ENCODE data around the gene TRIM40.
"Not testable (repeated sequence)": the region's sequence is repeated elsewhere in the genome, so short reads cannot be mapped to it uniquely, and the experiment has no call there.

Gene TRIM40

DNA sequence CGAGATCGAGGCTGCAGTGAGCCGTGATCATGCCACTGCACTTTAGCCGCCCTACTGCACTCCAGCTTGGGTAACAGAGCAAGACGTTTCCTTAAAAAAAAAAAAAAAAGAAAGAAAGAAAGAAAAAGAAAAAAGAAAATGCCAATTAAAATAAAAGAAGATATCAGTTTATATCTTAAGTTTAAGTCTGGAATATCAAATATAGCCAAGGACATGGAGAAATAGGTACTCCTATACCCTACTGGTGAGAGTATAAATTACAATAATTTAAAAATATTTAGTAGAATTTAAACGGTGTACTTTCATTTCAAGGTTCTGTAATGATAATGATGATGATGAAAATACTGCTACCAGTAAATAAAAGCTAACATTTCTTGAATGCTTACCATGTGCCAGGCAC, 19.2 kb upstream of the TRIM40 start:
- no peaks in the 10 kb centered on the region for H3K27me3 ChIP-seq (replicated peaks; ENCODE audit: insufficient read depth, low read length)
- H3K4me1 ChIP-seq (ENCODE audit: low read length), result peaks cover 13% of the 10 kb centered on the region
- no peak overlapping the region for H3K4me3 ChIP-seq (ENCODE audit: low read length)
- H3K4me2 ChIP-seq (ENCODE audit: low read depth, low read length), result no peak overlapping the region
- H4K20me1 ChIP-seq (ENCODE audit: insufficient read depth, low read length), result no peaks in the 10 kb centered on the region
- no peaks in the 10 kb centered on the region for H3K9me3 ChIP-seq (replicated peaks; ENCODE audit: insufficient read depth, low read length)
- no peaks in the 10 kb centered on the region for H3K36me3 ChIP-seq (replicated peaks; ENCODE audit: insufficient read depth, low read length)
- H3K27ac ChIP-seq (ENCODE audit: low read length), result no peak overlapping the region
- H2AFZ ChIP-seq (ENCODE audit: low read length), result no peak overlapping the region
- no peaks in the 10 kb centered on the region for H3K79me2 ChIP-seq (ENCODE audit: low read length)
- H3F3A ChIP-seq (ENCODE audit: insufficient read depth, low read length), result peaks cover 9% of the 10 kb centered on the region; the same call in 1 of the 2 replicates
- no peak for DNase-seq
- no peaks in the 10 kb centered on the region for H3K9me2 ChIP-seq (replicated peaks; ENCODE audit: insufficient read depth, low read length)
- H3K9ac ChIP-seq (ENCODE audit: low read length), result no peak overlapping the region
- TF ChIP-seq, protein P1, sequence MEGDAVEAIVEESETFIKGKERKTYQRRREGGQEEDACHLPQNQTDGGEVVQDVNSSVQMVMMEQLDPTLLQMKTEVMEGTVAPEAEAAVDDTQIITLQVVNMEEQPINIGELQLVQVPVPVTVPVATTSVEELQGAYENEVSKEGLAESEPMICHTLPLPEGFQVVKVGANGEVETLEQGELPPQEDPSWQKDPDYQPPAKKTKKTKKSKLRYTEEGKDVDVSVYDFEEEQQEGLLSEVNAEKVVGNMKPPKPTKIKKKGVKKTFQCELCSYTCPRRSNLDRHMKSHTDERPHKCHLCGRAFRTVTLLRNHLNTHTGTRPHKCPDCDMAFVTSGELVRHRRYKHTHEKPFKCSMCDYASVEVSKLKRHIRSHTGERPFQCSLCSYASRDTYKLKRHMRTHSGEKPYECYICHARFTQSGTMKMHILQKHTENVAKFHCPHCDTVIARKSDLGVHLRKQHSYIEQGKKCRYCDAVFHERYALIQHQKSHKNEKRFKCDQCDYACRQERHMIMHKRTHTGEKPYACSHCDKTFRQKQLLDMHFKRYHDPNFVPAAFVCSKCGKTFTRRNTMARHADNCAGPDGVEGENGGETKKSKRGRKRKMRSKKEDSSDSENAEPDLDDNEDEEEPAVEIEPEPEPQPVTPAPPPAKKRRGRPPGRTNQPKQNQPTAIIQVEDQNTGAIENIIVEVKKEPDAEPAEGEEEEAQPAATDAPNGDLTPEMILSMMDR (IDR thresholded peaks at IDR 0.05; ENCODE audit: low read length), result no peak
- no peak for TF ChIP-seq EZH2phosphoT487 (IDR thresholded peaks at IDR 0.05; ENCODE audit: low read length)
- TF ChIP-seq EZH2 (optimal IDR thresholded peaks at IDR 0.05; ENCODE audit: low read depth, low read length), result no peak

DNA sequence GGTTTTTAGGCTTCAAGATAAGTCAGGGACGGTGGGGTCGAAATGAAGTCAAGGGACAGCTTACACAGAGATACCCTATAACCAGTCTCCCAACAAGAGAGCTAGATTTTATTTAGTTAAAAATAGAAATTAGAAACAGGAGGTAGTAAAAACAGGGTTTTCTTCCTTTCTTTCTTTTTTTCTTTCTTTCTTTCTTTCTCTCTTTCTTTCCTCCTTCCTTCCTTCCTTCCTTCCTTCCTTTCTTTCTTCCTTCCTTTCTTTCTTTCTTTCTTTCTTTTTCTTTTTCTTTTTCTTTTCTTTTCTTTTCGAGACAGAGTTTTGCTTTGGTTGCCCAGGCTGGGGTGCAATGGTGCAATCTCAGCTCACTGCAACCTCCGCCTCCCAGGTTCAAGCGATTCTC, 17.2 kb upstream of the TRIM40 start:
- not testable (repeated sequence) for H2AFZ ChIP-seq (ENCODE audit: low read length); H3K9me3 ChIP-seq (replicated peaks; ENCODE audit: insufficient read depth, low read length); H3K9ac ChIP-seq (ENCODE audit: low read length); H3K9me2 ChIP-seq (replicated peaks; ENCODE audit: insufficient read depth, low read length); H3K4me1 ChIP-seq (ENCODE audit: low read length); H3K27ac ChIP-seq (ENCODE audit: low read length); H3F3A ChIP-seq (ENCODE audit: insufficient read depth, low read length); DNase-seq; H4K20me1 ChIP-seq (ENCODE audit: insufficient read depth, low read length); H3K36me3 ChIP-seq (replicated peaks; ENCODE audit: insufficient read depth, low read length); H3K4me3 ChIP-seq (ENCODE audit: low read length); H3K79me2 ChIP-seq (ENCODE audit: low read length); H3K27me3 ChIP-seq (replicated peaks; ENCODE audit: insufficient read depth, low read length); H3K4me2 ChIP-seq (ENCODE audit: low read depth, low read length)

DNA sequence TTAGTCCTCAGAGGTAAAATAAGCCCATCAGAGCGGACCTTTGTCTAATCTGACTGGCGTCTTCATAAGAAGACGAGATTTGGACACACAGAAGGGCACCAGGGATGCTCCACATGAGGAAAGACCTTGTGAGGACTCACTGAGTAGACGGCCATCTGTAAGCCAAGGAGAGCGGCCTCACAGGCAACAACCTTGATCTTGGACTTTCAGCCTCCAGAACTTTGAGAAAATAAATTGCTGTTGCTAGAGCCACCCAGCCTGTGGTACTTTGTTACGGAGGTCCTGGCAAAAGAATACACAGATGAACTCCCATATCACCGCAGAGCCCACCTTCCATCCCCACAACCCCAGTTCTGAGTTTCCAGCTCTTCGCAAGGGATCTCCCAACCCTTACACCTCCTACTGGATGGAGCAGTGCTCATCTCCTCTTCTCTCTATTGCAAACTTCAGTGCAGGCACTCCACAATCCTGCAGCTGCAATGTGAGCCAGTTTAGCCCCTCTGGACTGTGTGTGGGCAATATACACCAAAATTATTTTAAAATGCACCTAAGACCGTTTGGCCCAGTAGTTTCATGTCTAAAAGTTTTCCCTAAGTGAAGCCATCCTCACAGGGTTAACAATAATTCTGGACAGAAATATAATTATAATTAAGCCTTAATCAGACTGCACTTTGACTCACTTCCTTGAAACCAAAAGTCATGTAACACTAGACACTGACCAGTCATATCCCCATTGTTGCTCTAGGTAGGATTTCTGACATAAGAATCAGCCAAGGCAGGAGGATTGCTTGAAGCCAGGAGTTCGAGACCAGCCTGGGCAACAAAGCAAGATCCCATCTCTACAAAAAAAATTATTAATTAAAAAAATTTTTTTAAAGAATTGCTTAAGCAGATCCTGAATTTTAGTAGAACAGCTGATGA, 14.2 kb upstream of the TRIM40 start:
- no peaks in the 10 kb centered on the region for H3K36me3 ChIP-seq (replicated peaks; ENCODE audit: insufficient read depth, low read length)
- H3K9me3 ChIP-seq (replicated peaks; ENCODE audit: insufficient read depth, low read length), result no peaks in the 10 kb centered on the region
- no peaks in the 10 kb centered on the region for H3K79me2 ChIP-seq (ENCODE audit: low read length)
- H3K4me2 ChIP-seq (ENCODE audit: low read depth, low read length), result no peak overlapping the region
- H3K9me2 ChIP-seq (replicated peaks; ENCODE audit: insufficient read depth, low read length), result no peaks in the 10 kb centered on the region
- no peak for DNase-seq
- TF ChIP-seq EZH2phosphoT487 (IDR thresholded peaks at IDR 0.05; ENCODE audit: low read length) (no peak), EZH2 (optimal IDR thresholded peaks at IDR 0.05; ENCODE audit: low read depth, low read length) (no peak)
- TF ChIP-seq, protein P1 (IDR thresholded peaks at IDR 0.05; ENCODE audit: low read length), result no peak
- no peak overlapping the region for H3K4me3 ChIP-seq (ENCODE audit: low read length)
- no peaks in the 10 kb centered on the region for H3K4me1 ChIP-seq (ENCODE audit: low read length)
- H2AFZ ChIP-seq (ENCODE audit: low read length), result no peak overlapping the region
- no peaks in the 10 kb centered on the region for H3K27me3 ChIP-seq (replicated peaks; ENCODE audit: insufficient read depth, low read length)
- H3K27ac ChIP-seq (ENCODE audit: low read length), result no peak overlapping the region
- no peaks in the 10 kb centered on the region for H4K20me1 ChIP-seq (ENCODE audit: insufficient read depth, low read length)
- no peaks in the 10 kb centered on the region for H3F3A ChIP-seq (ENCODE audit: insufficient read depth, low read length)
- no peak overlapping the region for H3K9ac ChIP-seq (ENCODE audit: low read length)

DNA sequence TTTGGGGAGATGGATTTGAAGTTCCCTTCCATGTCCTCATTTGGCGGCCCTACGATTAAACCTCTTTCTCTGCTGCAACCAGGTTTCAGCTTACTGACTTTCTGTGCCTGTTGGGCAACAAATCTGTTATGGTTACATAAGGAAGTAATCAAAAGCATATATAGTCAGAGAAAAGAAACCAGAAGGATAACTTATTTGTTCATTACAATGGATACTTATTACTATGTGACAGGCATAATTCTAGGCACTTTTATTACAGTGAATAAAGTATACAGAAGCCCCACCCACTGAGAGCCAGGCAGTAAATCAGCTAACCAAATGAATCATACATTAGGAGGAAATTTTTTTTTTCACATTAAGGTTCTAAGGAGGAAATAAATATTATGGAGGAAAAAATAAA, 13.4 kb upstream of the TRIM40 start:
- Histone ChIP-seq H3K9ac (ENCODE audit: low read length) (no peak overlapping the region), H3K9me2 (replicated peaks; ENCODE audit: insufficient read depth, low read length) (no peaks in the 10 kb centered on the region), H3K4me3 (ENCODE audit: low read length) (no peak overlapping the region), H3K79me2 (ENCODE audit: low read length) (no peaks in the 10 kb centered on the region), H3F3A (ENCODE audit: insufficient read depth, low read length) (no peaks in the 10 kb centered on the region), H2AFZ (ENCODE audit: low read length) (no peak overlapping the region), H3K27me3 (replicated peaks; ENCODE audit: insufficient read depth, low read length) (no peaks in the 10 kb centered on the region), H3K4me2 (ENCODE audit: low read depth, low read length) (no peak overlapping the region), H3K4me1 (ENCODE audit: low read length) (no peaks in the 10 kb centered on the region), H3K36me3 (replicated peaks; ENCODE audit: insufficient read depth, low read length) (no peaks in the 10 kb centered on the region), H3K9me3 (replicated peaks; ENCODE audit: insufficient read depth, low read length) (no peaks in the 10 kb centered on the region), H3K27ac (ENCODE audit: low read length) (no peak overlapping the region), H4K20me1 (ENCODE audit: insufficient read depth, low read length) (no peaks in the 10 kb centered on the region)
- no peak for DNase-seq
- TF ChIP-seq EZH2phosphoT487 (IDR thresholded peaks at IDR 0.05; ENCODE audit: low read length) (no peak), EZH2 (optimal IDR thresholded peaks at IDR 0.05; ENCODE audit: low read depth, low read length) (no peak)
- TF ChIP-seq, protein P1 (IDR thresholded peaks at IDR 0.05; ENCODE audit: low read length), result no peak

Data from MM.1S (cell line).